ENCODE measurements around the gene TNS2. TPM values are rescaled to one million over a fixed set of nuclear protein-coding genes. Genes with fewer than 3 reads are reported as not detected.

TNS2 gene
- polyA plus RNA-seq, 1 of the 3 experiments (the other 2 are of a cell fraction) = 50.0 TPM

DNA sequence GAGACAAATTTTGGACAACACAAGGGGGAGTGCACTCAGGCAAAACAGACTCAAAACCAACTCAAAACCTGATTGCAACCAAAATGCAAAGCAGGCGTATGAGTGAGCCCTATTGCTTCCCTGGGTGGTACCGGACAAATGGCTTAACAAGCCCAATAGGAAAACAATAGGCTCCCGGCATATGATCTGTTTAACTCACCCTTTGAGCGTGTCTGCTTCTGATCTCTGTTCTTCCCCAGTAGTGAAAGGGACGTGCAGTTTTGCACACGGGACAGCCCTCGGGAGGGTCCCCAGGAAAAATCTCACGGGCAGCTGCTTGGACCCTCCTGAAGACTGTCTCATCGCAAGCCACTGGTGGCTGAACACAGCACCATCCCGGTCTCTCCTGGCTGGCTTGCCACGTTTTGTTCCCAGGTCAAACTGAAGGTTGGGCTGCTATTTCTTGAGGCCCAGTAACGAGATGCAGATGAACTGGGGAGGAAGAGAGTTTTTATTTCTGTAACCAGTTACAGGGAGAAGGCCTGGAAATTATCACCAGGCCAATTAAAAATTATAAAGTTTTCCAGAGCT, 63.4 kb downstream of the TNS2 start:
- Histone ChIP-seq H3K9me3 (no peaks in the 10 kb centered on the region), H3K4me1 (ENCODE audit: control insufficient read depth in 1 of 2, insufficient read depth in 2 of 2, low read depth in 1 of 2, low read length in 1 of 2) (peaks cover 0 to 4% of the 10 kb centered on the region in 2 experiments; a peak in 1 of 4 replicates), H3K9ac (no peak overlapping the region), H2AFZ (ENCODE audit: low read depth) (no peak overlapping the region), H3K36me3 (replicated peaks in 1 of 2; ENCODE audit: control insufficient read depth in 1 of 2, insufficient read depth in 2 of 2, low read length in 1 of 2) (no peaks in the 10 kb centered on the region), H3K4me3 (ENCODE audit: low read depth in 2 of 2, low read length in 1 of 2) (no peak overlapping the region), H3F3A (replicated peaks; ENCODE audit: insufficient read depth) (no peaks in the 10 kb centered on the region), H3K27me3 (ENCODE audit: insufficient read depth) (no peaks in the 10 kb centered on the region), H3K27ac (ENCODE audit: low read depth in 2 of 2, low read length in 1 of 2) (no peak overlapping the region), H3K4me2 (no peak overlapping the region), H4K20me1 (ENCODE audit: insufficient read depth) (no peaks in the 10 kb centered on the region), H3K9me2 (no peaks in the 10 kb centered on the region), H3K79me2 (ENCODE audit: insufficient read depth) (no peaks in the 10 kb centered on the region)
- CTCF ChIA-PET = interaction anchor here (0.9 to 2.3 kb wide), 5 partner anchors 11 to 101 kb away, joined by 3 to 10 read pairs (median 3); no protein-coding TSS in a partner anchor
- WGBS (ENCODE audit: low lambda C conversion rate) = 90% methylated on average over 11 of the region's 12 CpGs
- DNase-seq = no peak
- no peak for TF ChIP-seq FOSL2 (IDR thresholded peaks at IDR 0.05; ENCODE audit: borderline replicate concordance, low read depth)
- TF ChIP-seq, protein P1, sequence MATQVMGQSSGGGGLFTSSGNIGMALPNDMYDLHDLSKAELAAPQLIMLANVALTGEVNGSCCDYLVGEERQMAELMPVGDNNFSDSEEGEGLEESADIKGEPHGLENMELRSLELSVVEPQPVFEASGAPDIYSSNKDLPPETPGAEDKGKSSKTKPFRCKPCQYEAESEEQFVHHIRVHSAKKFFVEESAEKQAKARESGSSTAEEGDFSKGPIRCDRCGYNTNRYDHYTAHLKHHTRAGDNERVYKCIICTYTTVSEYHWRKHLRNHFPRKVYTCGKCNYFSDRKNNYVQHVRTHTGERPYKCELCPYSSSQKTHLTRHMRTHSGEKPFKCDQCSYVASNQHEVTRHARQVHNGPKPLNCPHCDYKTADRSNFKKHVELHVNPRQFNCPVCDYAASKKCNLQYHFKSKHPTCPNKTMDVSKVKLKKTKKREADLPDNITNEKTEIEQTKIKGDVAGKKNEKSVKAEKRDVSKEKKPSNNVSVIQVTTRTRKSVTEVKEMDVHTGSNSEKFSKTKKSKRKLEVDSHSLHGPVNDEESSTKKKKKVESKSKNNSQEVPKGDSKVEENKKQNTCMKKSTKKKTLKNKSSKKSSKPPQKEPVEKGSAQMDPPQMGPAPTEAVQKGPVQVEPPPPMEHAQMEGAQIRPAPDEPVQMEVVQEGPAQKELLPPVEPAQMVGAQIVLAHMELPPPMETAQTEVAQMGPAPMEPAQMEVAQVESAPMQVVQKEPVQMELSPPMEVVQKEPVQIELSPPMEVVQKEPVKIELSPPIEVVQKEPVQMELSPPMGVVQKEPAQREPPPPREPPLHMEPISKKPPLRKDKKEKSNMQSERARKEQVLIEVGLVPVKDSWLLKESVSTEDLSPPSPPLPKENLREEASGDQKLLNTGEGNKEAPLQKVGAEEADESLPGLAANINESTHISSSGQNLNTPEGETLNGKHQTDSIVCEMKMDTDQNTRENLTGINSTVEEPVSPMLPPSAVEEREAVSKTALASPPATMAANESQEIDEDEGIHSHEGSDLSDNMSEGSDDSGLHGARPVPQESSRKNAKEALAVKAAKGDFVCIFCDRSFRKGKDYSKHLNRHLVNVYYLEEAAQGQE (IDR thresholded peaks at IDR 0.05; ENCODE audit: low read depth, low read length) = no peak
- no peak for TF ChIP-seq TCF12 (IDR thresholded peaks at IDR 0.05)
- TF ChIP-seq, protein P2, sequence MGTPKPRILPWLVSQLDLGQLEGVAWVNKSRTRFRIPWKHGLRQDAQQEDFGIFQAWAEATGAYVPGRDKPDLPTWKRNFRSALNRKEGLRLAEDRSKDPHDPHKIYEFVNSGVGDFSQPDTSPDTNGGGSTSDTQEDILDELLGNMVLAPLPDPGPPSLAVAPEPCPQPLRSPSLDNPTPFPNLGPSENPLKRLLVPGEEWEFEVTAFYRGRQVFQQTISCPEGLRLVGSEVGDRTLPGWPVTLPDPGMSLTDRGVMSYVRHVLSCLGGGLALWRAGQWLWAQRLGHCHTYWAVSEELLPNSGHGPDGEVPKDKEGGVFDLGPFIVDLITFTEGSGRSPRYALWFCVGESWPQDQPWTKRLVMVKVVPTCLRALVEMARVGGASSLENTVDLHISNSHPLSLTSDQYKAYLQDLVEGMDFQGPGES (IDR thresholded peaks at IDR 0.05; ENCODE audit: low read depth, low read length) = no peak
- TF ChIP-seq SIN3A (IDR thresholded peaks at IDR 0.05; ENCODE audit: borderline replicate concordance, low read depth, low read length) = no peak
- TF ChIP-seq RCOR1 (IDR thresholded peaks at IDR 0.05; ENCODE audit: low read length) = no peak
- TF ChIP-seq NFIC (IDR thresholded peaks at IDR 0.05; ENCODE audit: borderline replicate concordance) = no peak
- TF ChIP-seq RFX5 (IDR thresholded peaks at IDR 0.05; ENCODE audit: low read length) = no peak
- TF ChIP-seq RXRA (IDR thresholded peaks at IDR 0.05; ENCODE audit: borderline replicate concordance, low read depth) = no peak
- no peak for TF ChIP-seq NRF1 (IDR thresholded peaks at IDR 0.05; ENCODE audit: low read depth, low read length)
- TF ChIP-seq TEAD4 (IDR thresholded peaks at IDR 0.05; ENCODE audit: borderline replicate concordance, insufficient read depth) = no peak
- TF ChIP-seq SMC3 (IDR thresholded peaks at IDR 0.05; ENCODE audit: low read depth, low read length) = no peak
- TF ChIP-seq, protein P3, sequence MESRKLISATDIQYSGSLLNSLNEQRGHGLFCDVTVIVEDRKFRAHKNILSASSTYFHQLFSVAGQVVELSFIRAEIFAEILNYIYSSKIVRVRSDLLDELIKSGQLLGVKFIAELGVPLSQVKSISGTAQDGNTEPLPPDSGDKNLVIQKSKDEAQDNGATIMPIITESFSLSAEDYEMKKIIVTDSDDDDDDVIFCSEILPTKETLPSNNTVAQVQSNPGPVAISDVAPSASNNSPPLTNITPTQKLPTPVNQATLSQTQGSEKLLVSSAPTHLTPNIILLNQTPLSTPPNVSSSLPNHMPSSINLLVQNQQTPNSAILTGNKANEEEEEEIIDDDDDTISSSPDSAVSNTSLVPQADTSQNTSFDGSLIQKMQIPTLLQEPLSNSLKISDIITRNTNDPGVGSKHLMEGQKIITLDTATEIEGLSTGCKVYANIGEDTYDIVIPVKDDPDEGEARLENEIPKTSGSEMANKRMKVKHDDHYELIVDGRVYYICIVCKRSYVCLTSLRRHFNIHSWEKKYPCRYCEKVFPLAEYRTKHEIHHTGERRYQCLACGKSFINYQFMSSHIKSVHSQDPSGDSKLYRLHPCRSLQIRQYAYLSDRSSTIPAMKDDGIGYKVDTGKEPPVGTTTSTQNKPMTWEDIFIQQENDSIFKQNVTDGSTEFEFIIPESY (IDR thresholded peaks at IDR 0.05; ENCODE audit: borderline replicate concordance, low read depth) = no peak
- TF ChIP-seq CHD2 (IDR thresholded peaks at IDR 0.05; ENCODE audit: low read length, partially characterized antibody) = no peak
- TF ChIP-seq JUND (IDR thresholded peaks at IDR 0.05) = no peak
- TF ChIP-seq EZH2phosphoT487 (IDR thresholded peaks at IDR 0.05; ENCODE audit: borderline replicate concordance, low read depth) = no peak
- TF ChIP-seq GATA2 (CRISPR knock-in tag; IDR thresholded peaks at IDR 0.05) = no peak
- TF ChIP-seq FOXJ3 (CRISPR knock-in tag; IDR thresholded peaks at IDR 0.05) = no peak
- no peak for TF ChIP-seq TAF1 (IDR thresholded peaks at IDR 0.05; ENCODE audit: borderline replicate concordance, low read depth, low read length)
- no peak for TF ChIP-seq POLR2AphosphoS5 (IDR thresholded peaks at IDR 0.05; ENCODE audit: low read depth, low read length)
- POLR2A ChIA-PET = no interaction called here

Data from SK-N-SH (cell line).